ENCODE results near the gene FYCO1. TPM values are rescaled to one million over a fixed set of nuclear protein-coding genes. Genes with fewer than 3 reads are reported as not detected.

The FYCO1 gene
- total and polyA plus RNA-seq, 9 of the 15 experiments (the other 6 are each of a cell fraction or from before 2014, with no cell fraction given): 2.1 to 13.8 (median 7.4) TPM

- TF ChIP-seq, protein P1, sequence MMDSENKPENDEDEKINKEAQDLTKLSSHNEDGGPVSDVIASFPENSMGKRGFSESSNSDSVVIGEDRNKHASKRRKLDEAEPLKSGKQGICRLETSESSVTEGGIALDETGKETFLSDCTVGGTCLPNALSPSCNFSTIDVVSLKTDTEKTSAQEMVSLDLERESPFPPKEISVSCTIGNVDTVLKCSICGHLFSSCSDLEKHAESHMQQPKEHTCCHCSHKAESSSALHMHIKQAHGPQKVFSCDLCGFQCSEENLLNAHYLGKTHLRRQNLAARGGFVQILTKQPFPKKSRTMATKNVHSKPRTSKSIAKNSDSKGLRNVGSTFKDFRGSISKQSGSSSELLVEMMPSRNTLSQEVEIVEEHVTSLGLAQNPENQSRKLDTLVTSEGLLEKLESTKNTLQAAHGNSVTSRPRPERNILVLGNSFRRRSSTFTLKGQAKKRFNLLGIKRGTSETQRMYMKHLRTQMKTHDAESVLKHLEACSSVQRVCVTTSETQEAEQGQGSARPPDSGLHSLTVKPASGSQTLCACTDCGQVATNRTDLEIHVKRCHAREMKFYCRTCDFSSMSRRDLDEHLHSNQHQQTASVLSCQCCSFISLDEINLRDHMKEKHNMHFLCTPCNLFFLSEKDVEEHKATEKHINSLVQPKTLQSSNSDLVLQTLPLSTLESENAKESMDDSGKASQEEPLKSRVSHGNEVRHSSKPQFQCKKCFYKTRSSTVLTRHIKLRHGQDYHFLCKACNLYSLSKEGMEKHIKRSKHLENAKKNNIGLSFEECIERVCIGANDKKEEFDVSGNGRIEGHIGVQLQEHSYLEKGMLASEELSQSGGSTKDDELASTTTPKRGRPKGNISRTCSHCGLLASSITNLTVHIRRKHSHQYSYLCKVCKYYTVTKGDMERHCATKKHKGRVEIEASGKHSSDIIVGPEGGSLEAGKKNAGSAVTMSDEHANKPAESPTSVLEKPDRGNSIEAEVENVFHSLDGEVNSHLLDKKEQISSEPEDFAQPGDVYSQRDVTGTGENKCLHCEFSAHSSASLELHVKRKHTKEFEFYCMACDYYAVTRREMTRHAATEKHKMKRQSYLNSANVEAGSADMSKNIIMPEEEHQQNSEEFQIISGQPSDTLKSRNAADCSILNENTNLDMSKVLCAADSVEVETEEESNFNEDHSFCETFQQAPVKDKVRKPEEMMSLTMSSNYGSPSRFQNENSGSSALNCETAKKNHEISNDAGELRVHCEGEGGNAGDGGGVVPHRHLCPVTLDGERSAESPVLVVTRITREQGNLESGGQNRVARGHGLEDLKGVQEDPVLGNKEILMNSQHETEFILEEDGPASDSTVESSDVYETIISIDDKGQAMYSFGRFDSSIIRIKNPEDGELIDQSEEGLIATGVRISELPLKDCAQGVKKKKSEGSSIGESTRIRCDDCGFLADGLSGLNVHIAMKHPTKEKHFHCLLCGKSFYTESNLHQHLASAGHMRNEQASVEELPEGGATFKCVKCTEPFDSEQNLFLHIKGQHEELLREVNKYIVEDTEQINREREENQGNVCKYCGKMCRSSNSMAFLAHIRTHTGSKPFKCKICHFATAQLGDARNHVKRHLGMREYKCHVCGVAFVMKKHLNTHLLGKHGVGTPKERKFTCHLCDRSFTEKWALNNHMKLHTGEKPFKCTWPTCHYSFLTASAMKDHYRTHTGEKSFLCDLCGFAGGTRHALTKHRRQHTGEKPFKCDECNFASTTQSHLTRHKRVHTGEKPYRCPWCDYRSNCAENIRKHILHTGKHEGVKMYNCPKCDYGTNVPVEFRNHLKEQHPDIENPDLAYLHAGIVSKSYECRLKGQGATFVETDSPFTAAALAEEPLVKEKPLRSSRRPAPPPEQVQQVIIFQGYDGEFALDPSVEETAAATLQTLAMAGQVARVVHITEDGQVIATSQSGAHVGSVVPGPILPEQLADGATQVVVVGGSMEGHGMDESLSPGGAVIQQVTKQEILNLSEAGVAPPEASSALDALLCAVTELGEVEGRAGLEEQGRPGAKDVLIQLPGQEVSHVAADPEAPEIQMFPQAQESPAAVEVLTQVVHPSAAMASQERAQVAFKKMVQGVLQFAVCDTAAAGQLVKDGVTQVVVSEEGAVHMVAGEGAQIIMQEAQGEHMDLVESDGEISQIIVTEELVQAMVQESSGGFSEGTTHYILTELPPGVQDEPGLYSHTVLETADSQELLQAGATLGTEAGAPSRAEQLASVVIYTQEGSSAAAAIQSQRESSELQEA (IDR thresholded peaks at IDR 0.05; ENCODE audit: low read depth): no peak
- TF ChIP-seq SAP30 (IDR thresholded peaks at IDR 0.05; ENCODE audit: borderline replicate concordance, insufficient read depth, low read depth, low read length, poor library complexity, severe bottlenecking) (no peak), MYC (IDR thresholded peaks at IDR 0.05; ENCODE audit: low read depth, low read length) (no peak), MYC (CRISPR knock-in tag; IDR thresholded peaks at IDR 0.05; ENCODE audit: borderline replicate concordance, low read depth) (no peak), KAT7 (CRISPR knock-in tag; IDR thresholded peaks at IDR 0.05; ENCODE audit: borderline replicate concordance) (no peak), ZNF644 (tag; IDR thresholded peaks at IDR 0.05; ENCODE audit: low read depth) (no peak), POLR2H (tag; IDR thresholded peaks at IDR 0.05; ENCODE audit: low read depth) (no peak), ZNF212 (CRISPR knock-in tag; IDR thresholded peaks at IDR 0.05) (no peak), BCOR (IDR thresholded peaks at IDR 0.05) (no peak), RBM14 (IDR thresholded peaks at IDR 0.05; ENCODE audit: borderline replicate concordance, insufficient read depth, low read depth, low read length) (no peak), TAF7 (tag; IDR thresholded peaks at IDR 0.05) (no peak), ZBED1 (IDR thresholded peaks at IDR 0.05) (no peak), KLF16 (IDR thresholded peaks at IDR 0.05) (no peak), SETDB1 (IDR thresholded peaks at IDR 0.05; ENCODE audit: low read length) (no peak), PCBP1 (IDR thresholded peaks at IDR 0.05; ENCODE audit: low read depth, low read length, poor library complexity, severe bottlenecking) (no peak), EWSR1 (IDR thresholded peaks at IDR 0.05; ENCODE audit: borderline replicate concordance, low read depth, partially characterized antibody) (no peak), ZNF583 (CRISPR knock-in tag; IDR thresholded peaks at IDR 0.05) (no peak), XRCC3 (IDR thresholded peaks at IDR 0.05) (no peak)
- TF ChIP-seq, protein P2, sequence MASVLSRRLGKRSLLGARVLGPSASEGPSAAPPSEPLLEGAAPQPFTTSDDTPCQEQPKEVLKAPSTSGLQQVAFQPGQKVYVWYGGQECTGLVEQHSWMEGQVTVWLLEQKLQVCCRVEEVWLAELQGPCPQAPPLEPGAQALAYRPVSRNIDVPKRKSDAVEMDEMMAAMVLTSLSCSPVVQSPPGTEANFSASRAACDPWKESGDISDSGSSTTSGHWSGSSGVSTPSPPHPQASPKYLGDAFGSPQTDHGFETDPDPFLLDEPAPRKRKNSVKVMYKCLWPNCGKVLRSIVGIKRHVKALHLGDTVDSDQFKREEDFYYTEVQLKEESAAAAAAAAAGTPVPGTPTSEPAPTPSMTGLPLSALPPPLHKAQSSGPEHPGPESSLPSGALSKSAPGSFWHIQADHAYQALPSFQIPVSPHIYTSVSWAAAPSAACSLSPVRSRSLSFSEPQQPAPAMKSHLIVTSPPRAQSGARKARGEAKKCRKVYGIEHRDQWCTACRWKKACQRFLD (CRISPR knock-in tag; IDR thresholded peaks at IDR 0.05): no peak
Measured at GRCh38 chr3:45988362-45988761, 7.3 kb downstream of the FYCO1 start (continued).

All from K562 (cell line).